Inflammatory macrophage treated with lipopolysaccharide for 1 hour (primary cell): ENCODE results near the gene PHC1.

Experiments used
- DNase-seq, 2 donors: peaks; one replicate each; pipeline ENCODE4 v3.0.0-alpha.2; 2020 to 2022

Gene PHC1

GRCh38 chr12:8950702-8951478 is 36.6 kb downstream of the PHC1 start:
- peak; percentile 23 to 39 for DNase-seq

- DNase-seq: peak in 1 of 2 donors; percentile 5
Observed at GRCh38 chr12:8951744-8952143, 37.4 kb downstream of the PHC1 start.

GRCh38 chr12:8953773-8954402 is 39.6 kb downstream of the PHC1 start:
- DNase-seq: no peak

GRCh38 chr12:8956073-8956472 is 41.8 kb downstream of the PHC1 start:
- DNase-seq: no peak

- DNase-seq: no peak
Observed at GRCh38 chr12:8956772-8957171, 42.5 kb downstream of the PHC1 start.

GRCh38 chr12:8957561-8957960 is 43.3 kb downstream of the PHC1 start:
- no peak for DNase-seq

GRCh38 chr12:8958066-8958465 is 43.8 kb downstream of the PHC1 start:
- peak; percentile 18 to 33 for DNase-seq

- no peak for DNase-seq
Observed at GRCh38 chr12:8960176-8960575, 45.9 kb downstream of the PHC1 start.

GRCh38 chr12:8968761-8969160 is 54.5 kb downstream of the PHC1 start:
- no peak for DNase-seq

GRCh38 chr12:8969861-8970411 is 55.6 kb downstream of the PHC1 start:
- DNase-seq: no peak

- DNase-seq: no peak
Observed at GRCh38 chr12:8970432-8970831, 56.1 kb downstream of the PHC1 start.

GRCh38 chr12:8980137-8980536 is 65.8 kb downstream of the PHC1 start:
- no peak for DNase-seq

- peak; percentile 67 to 75 for DNase-seq
Observed at GRCh38 chr12:8985213-8985754, 71.0 kb downstream of the PHC1 start.

GRCh38 chr12:8987163-8987562 is 72.9 kb downstream of the PHC1 start:
- no peak for DNase-seq

- DNase-seq: no peak
Observed at GRCh38 chr12:8987685-8988084, 73.4 kb downstream of the PHC1 start.

- peak; percentile 29 to 41 for DNase-seq
Observed at GRCh38 chr12:8989413-8989812, 75.1 kb downstream of the PHC1 start, which contains the start of gene KLRG1. Gene KLRG1 (plus strand): TSS chr12:8989546. CDS start chr12:8989636, 90 bp downstream.
